Activated naive CD4-positive, alpha-beta T cell treated with anti-CD3 and anti-CD28 coated beads, Interleukin-2, amount 50 U/mL, for 72 hours (primary cell): ENCODE results near the gene BCL2L1. TPM values are rescaled to one million over a fixed set of nuclear protein-coding genes. Genes with fewer than 3 reads are reported as not detected.
"Not testable (repeated sequence)": the region's sequence is repeated elsewhere in the genome, so short reads cannot be mapped to it uniquely, and the experiment has no call there.

ENCODE experiments used
- ATAC-seq, 2 donors: fragments of 150-1000 bp; cut with Tn5 transposase; 2 replicates each; pipeline ENCODE4 v1.10.0; 2021; ENCODE audit warnings: mild to moderate bottlenecking in 2 of 2, moderate library complexity in 2 of 2
- DNase-seq, 2 donors: peaks; one replicate each; pipeline ENCODE4 v3.0.0; 2021 to 2022; ENCODE audit warnings: low spot score in 2 of 2
- H3K27ac Mint-ChIP-seq, 2 donors: one replicate each; pipeline ENCODE4 v1.8.0; 2022; ENCODE audit warnings: mild to moderate bottlenecking in 2 of 2, mixed read lengths in 2 of 2
- H3K36me3 Mint-ChIP-seq, 2 donors: one replicate each; pipeline ENCODE4 v1.8.0; 2022; ENCODE audit warnings: mixed read lengths in 2 of 2
- H3K9me3 Mint-ChIP-seq, 2 donors: one replicate each; pipeline ENCODE4 v1.8.0; 2022; ENCODE audit warnings: mixed read lengths in 2 of 2
- total RNA-seq, 2 donors: library from RNA; stranded (reverse); gene quantifications; one replicate each; pipeline ENCODE4 v1.2.3, GENCODE V29; 2022

The BCL2L1 gene
- total RNA-seq, 2 donors from 2014 or later, result 86.6 to 143 TPM

DNA sequence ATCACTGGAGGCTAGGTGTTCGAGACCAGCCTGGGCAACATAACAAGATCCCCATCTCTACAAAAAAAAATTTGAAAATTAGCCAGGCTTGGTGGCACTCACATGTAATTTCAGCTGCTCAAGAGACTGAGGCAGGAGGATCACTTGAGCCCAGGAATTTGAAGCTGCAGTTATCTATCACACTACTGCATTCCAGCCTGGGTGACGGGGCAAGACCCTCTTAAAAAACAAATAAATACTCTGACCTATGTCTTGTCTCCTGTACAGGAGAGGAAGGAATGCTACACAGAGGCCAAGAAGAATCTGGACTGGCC is 59.2 kb downstream of the BCL2L1 start:
- Mint-ChIP-seq H3K27ac (peak overlapping the region; percentile 83 to 93), H3K36me3 (peaks cover 9 to 11% of the 10 kb centered on the region in 2 donors), H3K9me3 (no peaks in the 10 kb centered on the region)
- no peak for ATAC-seq
- DNase-seq, result no peak

DNA sequence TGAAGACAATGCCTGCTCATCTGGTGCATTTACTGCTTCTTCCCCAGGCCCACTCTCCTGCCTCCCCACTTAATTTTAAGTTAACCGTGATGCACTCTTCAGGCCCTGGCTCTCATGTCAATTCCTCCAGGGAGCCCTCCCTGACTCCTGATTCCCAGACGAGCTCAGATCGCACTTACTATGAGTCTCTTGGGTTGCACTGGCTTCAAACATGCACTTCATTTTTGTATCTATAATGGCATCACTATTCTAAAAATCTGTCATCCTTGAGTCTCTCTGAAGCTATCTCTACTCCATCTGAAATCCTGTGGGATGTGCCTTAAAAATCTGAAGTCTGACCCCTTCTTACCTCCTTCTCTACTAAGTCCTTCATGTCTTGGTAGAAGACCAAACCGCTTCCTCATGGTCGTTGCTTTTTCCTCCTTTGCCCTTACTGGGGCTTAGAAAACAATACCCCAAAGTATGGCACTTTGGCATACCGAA is 60.3 kb downstream of the BCL2L1 start:
- Mint-ChIP-seq H3K9me3 (no peaks in the 10 kb centered on the region), H3K27ac (peak overlapping the region; percentile 66 to 81), H3K36me3 (peaks cover under 1 to 5% of the 10 kb centered on the region in 2 donors)
- ATAC-seq (no peak), DNase-seq (no peak)

- H3K27ac Mint-ChIP-seq, result peak overlapping the region; percentile 70 to 81
- DNase-seq, result peak; percentile 75 to 81
- ATAC-seq, result peak; percentile 86
- H3K36me3 Mint-ChIP-seq, result peaks cover 0 to 3% of the 10 kb centered on the region in 2 donors
- H3K9me3 Mint-ChIP-seq, result no peaks in the 10 kb centered on the region
Measured at GRCh38 chr20:31661625-31662371, 60.9 kb downstream of the BCL2L1 start.

GRCh38 chr20:31654534-31654933 is 68.1 kb downstream of the BCL2L1 start:
- Mint-ChIP-seq H3K9me3 (no peaks in the 10 kb centered on the region), H3K36me3 (no peaks in the 10 kb centered on the region), H3K27ac (no peak overlapping the region)
- ATAC-seq (no peak), DNase-seq (no peak)

DNA sequence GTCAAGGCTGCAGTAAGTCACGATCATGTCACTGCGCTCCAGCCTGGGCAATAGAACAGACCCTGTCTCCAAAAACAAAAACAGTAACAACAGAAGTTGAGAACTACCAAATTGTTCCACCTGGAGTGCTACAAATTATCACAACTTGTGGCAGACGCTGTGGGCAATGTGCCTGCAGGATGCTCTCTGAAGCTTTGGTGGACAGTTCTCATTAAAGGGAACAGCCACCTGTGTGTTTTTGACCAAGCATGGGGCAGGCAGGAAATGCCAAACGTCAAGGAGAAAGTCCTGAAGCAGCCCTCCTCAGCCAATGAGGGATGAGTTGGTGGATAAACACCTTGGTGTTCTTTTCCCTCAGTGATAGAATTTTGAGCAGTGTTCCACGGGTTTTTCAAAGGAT is 69.1 kb downstream of the BCL2L1 start:
- H3K9me3 Mint-ChIP-seq, result no peaks in the 10 kb centered on the region
- ATAC-seq (no peak), DNase-seq (no peak)
- no peaks in the 10 kb centered on the region for H3K36me3 Mint-ChIP-seq
- no peak overlapping the region for H3K27ac Mint-ChIP-seq

- DNase-seq, result no peak
- no peaks in the 10 kb centered on the region for H3K9me3 Mint-ChIP-seq
- no peak for ATAC-seq
Measured at GRCh38 chr20:31652917-31653396, 69.7 kb downstream of the BCL2L1 start.

GRCh38 chr20:31648104-31648503 is 74.6 kb downstream of the BCL2L1 start:
- DNase-seq, H3K36me3 Mint-ChIP-seq, ATAC-seq, H3K9me3 Mint-ChIP-seq, H3K27ac Mint-ChIP-seq: not testable (repeated sequence)

More at GRCh38 chr20:31652917-31653396, 69.7 kb downstream of the BCL2L1 start:
- Mint-ChIP-seq H3K27ac (no peak overlapping the region), H3K36me3 (no peaks in the 10 kb centered on the region)

GRCh38 chr20:31644701-31645100 is 78.0 kb downstream of the BCL2L1 start:
- H3K36me3 Mint-ChIP-seq, result no peaks in the 10 kb centered on the region
- H3K9me3 Mint-ChIP-seq, result no peaks in the 10 kb centered on the region

GRCh38 chr20:31643522-31643921 is 79.1 kb downstream of the BCL2L1 start:
- ATAC-seq, result no peak
- no peak overlapping the region for H3K27ac Mint-ChIP-seq
- no peak for DNase-seq
- no peaks in the 10 kb centered on the region for H3K36me3 Mint-ChIP-seq
- H3K9me3 Mint-ChIP-seq, result no peaks in the 10 kb centered on the region

More at GRCh38 chr20:31644701-31645100, 78.0 kb downstream of the BCL2L1 start:
- no peak overlapping the region for H3K27ac Mint-ChIP-seq
- ATAC-seq (no peak), DNase-seq (no peak)

DNA sequence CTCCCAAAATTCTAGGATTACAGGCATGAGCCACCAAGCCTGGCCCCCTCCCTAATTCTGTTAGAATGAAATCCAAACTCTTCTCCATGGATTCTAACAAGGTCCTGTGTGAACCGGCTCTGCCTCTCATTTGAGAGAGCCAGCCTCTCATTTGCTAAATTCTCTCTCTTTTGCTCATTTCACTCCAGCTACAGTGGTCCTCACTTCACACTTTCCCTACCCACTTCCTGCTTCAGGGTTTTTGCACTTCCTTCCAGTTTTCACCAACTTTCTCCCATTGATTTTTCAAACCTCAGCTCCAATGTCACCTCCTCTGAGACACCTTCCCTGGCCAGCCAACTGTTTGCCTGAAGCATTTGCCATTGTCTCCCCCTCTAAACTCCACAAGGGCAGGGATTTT is 79.8 kb downstream of the BCL2L1 start:
- H3K27ac Mint-ChIP-seq, result no peak overlapping the region
- no peaks in the 10 kb centered on the region for H3K9me3 Mint-ChIP-seq
- ATAC-seq, result no peak

DNA sequence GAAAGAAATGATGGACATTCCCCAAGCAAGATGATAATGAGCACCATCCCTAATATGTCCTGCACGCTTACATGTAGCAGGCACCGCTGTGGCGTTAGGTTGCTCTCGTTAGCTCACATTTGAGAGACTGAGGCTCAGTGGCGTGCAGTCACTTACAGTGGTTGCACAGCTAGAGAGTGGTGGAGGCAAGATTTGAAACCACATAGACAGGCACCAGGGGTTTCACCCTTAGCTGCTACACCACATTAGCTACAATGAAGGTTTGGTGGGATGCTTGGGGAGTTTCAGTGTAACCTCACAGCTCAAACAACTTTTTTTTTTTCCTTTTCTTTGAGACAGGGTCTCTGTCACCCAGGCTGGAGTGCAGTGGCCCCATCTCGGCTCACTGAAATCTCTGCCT is 81.3 kb downstream of the BCL2L1 start:
- DNase-seq, result no peak
- no peaks in the 10 kb centered on the region for H3K36me3 Mint-ChIP-seq
- H3K9me3 Mint-ChIP-seq, result no peaks in the 10 kb centered on the region
- H3K27ac Mint-ChIP-seq, result no peak overlapping the region
- peak; percentile 46 to 70 for ATAC-seq

More for the DNA sequence above, 79.8 kb downstream of the BCL2L1 start:
- no peaks in the 10 kb centered on the region for H3K36me3 Mint-ChIP-seq
- DNase-seq, result no peak

- Mint-ChIP-seq H3K36me3 (no peaks in the 10 kb centered on the region), H3K27ac (no peak overlapping the region), H3K9me3 (no peaks in the 10 kb centered on the region)
- DNase-seq (no peak), ATAC-seq (no peak)
Measured at GRCh38 chr20:31640259-31640658, 82.4 kb downstream of the BCL2L1 start.

- Mint-ChIP-seq H3K27ac (no peak overlapping the region), H3K36me3 (no peaks in the 10 kb centered on the region), H3K9me3 (no peaks in the 10 kb centered on the region)
- no peak for DNase-seq
- ATAC-seq, result no peak
Measured at GRCh38 chr20:31638816-31639215, 83.9 kb downstream of the BCL2L1 start.

DNA sequence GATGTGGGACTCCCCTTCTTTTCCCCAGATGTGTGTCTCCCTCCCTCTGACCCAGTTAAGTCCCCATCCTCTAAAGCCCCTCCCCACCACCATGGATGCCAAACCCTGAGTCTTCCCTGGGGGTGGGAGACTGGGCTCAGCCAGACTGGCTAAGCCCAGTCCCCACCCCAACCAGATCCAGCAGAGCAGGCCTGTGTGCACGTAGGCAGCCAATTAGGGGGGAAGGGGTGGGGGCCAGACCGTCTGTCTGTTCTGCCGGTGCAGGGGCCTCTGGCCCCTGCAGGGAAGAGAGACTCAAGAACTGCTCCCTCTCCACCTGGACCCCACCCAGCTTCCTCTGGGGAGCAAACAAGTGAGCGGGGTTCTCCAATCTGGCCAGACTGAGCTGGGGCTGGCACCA is 84.4 kb downstream of the BCL2L1 start:
- Mint-ChIP-seq H3K36me3 (no peaks in the 10 kb centered on the region), H3K27ac (no peak overlapping the region), H3K9me3 (no peaks in the 10 kb centered on the region)
- DNase-seq (no peak), ATAC-seq (no peak)

DNA sequence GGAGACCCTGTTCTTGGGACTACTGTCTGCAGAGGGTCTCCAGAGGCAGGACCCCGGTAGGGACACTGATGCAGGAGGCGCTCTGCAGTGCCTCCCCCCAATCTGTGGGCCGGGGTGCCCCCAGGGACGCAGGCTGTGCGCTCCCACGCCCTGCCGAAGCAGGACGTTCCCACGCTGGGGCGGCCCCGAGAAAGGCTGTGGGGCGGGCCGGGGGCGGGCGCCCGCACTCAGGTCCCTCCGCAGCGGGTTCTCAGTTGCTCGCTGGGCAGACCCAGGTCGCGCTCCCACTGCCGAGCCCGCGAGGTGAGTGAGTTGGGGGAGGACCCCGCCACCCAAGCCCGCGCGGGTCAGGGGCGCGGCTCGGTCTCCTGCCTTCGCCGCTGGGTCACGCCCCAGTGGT is 85.0 kb downstream of the BCL2L1 start, which contains the start of gene COX4I2:
TSS of gene COX4I2 (plus strand) at position 253 of the 400 bp plus-strand sequence. CDS start 1,106 bp downstream, outside the sequence.
- Mint-ChIP-seq H3K36me3 (no peaks in the 10 kb centered on the region), H3K27ac (no peak within 1 kb of the TSS), H3K9me3 (no peaks in the 10 kb centered on the region)
- ATAC-seq (no peak), DNase-seq (no peak)

GRCh38 chr20:31633339-31633914 is 89.2 kb downstream of the BCL2L1 start:
- Mint-ChIP-seq H3K36me3 (no peaks in the 10 kb centered on the region), H3K27ac (no peak overlapping the region), H3K9me3 (no peaks in the 10 kb centered on the region)
- no peak for ATAC-seq
- DNase-seq, result no peak

GRCh38 chr20:31632548-31633338 is 89.9 kb downstream of the BCL2L1 start:
- ATAC-seq, result no peak
- no peaks in the 10 kb centered on the region for H3K9me3 Mint-ChIP-seq
- DNase-seq, result no peak
- peak overlapping the region in 1 of 2 donors; percentile 27 for H3K27ac Mint-ChIP-seq
- H3K36me3 Mint-ChIP-seq, result no peaks in the 10 kb centered on the region
